Sigmoid colon (tissue), 4 donors: ENCODE data around the gene SHPK.

Source experiments
- CTCF ChIP-seq, 4 experiments: fragments of 450-650 bp in 3 of 4; fragments of 200-600 bp in 1 of 4; IDR thresholded peaks; one replicate each; pipeline ENCODE4 v1.5.1; 2016 to 2019; ENCODE audit warnings: antibody characterized with exemption in 4 of 4, mild to moderate bottlenecking in 3 of 4, moderate library complexity in 2 of 4
- EP300 ChIP-seq, 4 donors: sonication (generic); formaldehyde crosslinking; IDR thresholded peaks; one replicate each; pipeline ENCODE4 v1.6.1; 2017; ENCODE audit warnings: antibody characterized with exemption in 4 of 4
- POLR2A ChIP-seq, 2 donors: fragments of 450-650 bp; IDR thresholded peaks; one replicate each; pipeline ENCODE4 v1.6.1; 2016; ENCODE audit warnings: antibody characterized with exemption in 2 of 2, mild to moderate bottlenecking in 2 of 2, moderate library complexity in 2 of 2
- POLR2AphosphoS5 ChIP-seq, 4 donors: sonication (generic); formaldehyde crosslinking; IDR thresholded peaks; one replicate each; pipeline ENCODE4 v1.6.1; 2017; ENCODE audit warnings: antibody characterized with exemption in 4 of 4

- TF ChIP-seq CTCF (IDR thresholded peaks at IDR 0.05) (no peak), POLR2AphosphoS5 (IDR thresholded peaks at IDR 0.05) (no peak), POLR2A (IDR thresholded peaks at IDR 0.05) (no peak), EP300 (IDR thresholded peaks at IDR 0.05) (no peak)
Observed at GRCh38 chr17:3569534-3570137, 66.4 kb downstream of the SHPK start.
